HG03521 (cell line): ENCODE measurements around the gene G6PD.
A peak's percentile ranks its signal among the peaks of the same experiment; 100 is the strongest.
"Not testable (repeated sequence)": the region's sequence is repeated elsewhere in the genome, so short reads cannot be mapped to it uniquely, and the experiment has no call there.

Experiments used
- ATAC-seq: cut with Tn5 transposase; IDR thresholded peaks from one replicate; pipeline ENCODE4 v1.9.1; 2021; ENCODE audit warnings: mild to moderate bottlenecking, moderate library complexity; ENCODE audit not compliant: unreplicated experiment

The G6PD gene

GRCh38 chrX:154546354-154547244, at the start of gene G6PD:
Gene G6PD, minus strand, starts transcription at chrX:154546846. Its CDS starts 691 bp downstream, at chrX:154546155.
- ATAC-seq = peak; percentile 45

GRCh38 chrX:154595559-154596249, 49.1 kb upstream of the G6PD start:
- ATAC-seq = no peak

- ATAC-seq = no peak
Measured at GRCh38 chrX:154594491-154594890, 47.8 kb upstream of the G6PD start.

- no peak for ATAC-seq
Measured at GRCh38 chrX:154593201-154593600, 46.6 kb upstream of the G6PD start.

- no peak for ATAC-seq
Measured at GRCh38 chrX:154592505-154592904, 45.9 kb upstream of the G6PD start.

GRCh38 chrX:154590415-154590814, 43.8 kb upstream of the G6PD start:
- ATAC-seq = not testable (repeated sequence)

- not testable (repeated sequence) for ATAC-seq
Measured at GRCh38 chrX:154584585-154585183, 38.0 kb upstream of the G6PD start, which contains the start of gene CTAG1A. Gene CTAG1A, plus strand, starts transcription at chrX:154585133. Its CDS starts 74 bp downstream, at chrX:154585207.

- not testable (repeated sequence) for ATAC-seq
Measured at GRCh38 chrX:154582994-154583393, 36.3 kb upstream of the G6PD start.

GRCh38 chrX:154575076-154575475, 28.4 kb upstream of the G6PD start:
- not testable (repeated sequence) for ATAC-seq

GRCh38 chrX:154573061-154573460, 26.4 kb upstream of the G6PD start:
- ATAC-seq = not testable (repeated sequence)

GRCh38 chrX:154570361-154570760, 23.7 kb upstream of the G6PD start:
- ATAC-seq = not testable (repeated sequence)

- not testable (repeated sequence) for ATAC-seq
Measured at GRCh38 chrX:154562295-154562694, 15.6 kb upstream of the G6PD start.

- ATAC-seq = not testable (repeated sequence)
Measured at GRCh38 chrX:154560326-154560725, 13.7 kb upstream of the G6PD start.

GRCh38 chrX:154558896-154559295, 12.2 kb upstream of the G6PD start:
- not testable (repeated sequence) for ATAC-seq

GRCh38 chrX:154558060-154558690, 11.5 kb upstream of the G6PD start:
- ATAC-seq = not testable (repeated sequence)

GRCh38 chrX:154552112-154552806, 5.6 kb upstream of the G6PD start:
- ATAC-seq = not testable (repeated sequence)

GRCh38 chrX:154549766-154550165, 3.1 kb upstream of the G6PD start:
- ATAC-seq = no peak

- no peak for ATAC-seq
Measured at GRCh38 chrX:154548028-154548316, 1.3 kb upstream of the G6PD start.

- ATAC-seq = peak; percentile 76
Measured at GRCh38 chrX:154547245-154548027, 790 bp upstream of the G6PD start, which contains the start of gene IKBKG. Gene IKBKG, plus strand, starts transcription at chrX:154547620. Its CDS starts 4,383 bp downstream, at chrX:154552003.
